Hindlimb muscle (tissue), 1 donor: Measurements from ENCODE around the gene SULT2B1. TPM values are rescaled to one million over a fixed set of nuclear protein-coding genes. Genes with fewer than 3 reads are reported as not detected.
"Not testable (repeated sequence)": the region's sequence is repeated elsewhere in the genome, so short reads cannot be mapped to it uniquely, and the experiment has no call there.

Source experiments
- DNase-seq: peaks from one replicate; pipeline ENCODE4 v3.0.0-alpha.2; 2013
- polyA plus RNA-seq: library from polyadenylated mRNA; unstranded; fragments of 120-200 nt; gene quantifications from one replicate; pipeline ENCODE4 v1.2.1, GENCODE V29; 2013; ENCODE audit not compliant: insufficient read length

Gene SULT2B1
- polyA plus RNA-seq, 1 donor = 0.32 TPM

GRCh38 chr19:48529156-48529555 is 22.8 kb upstream of the SULT2B1 start:
- DNase-seq = no peak

- no peak for DNase-seq
Observed at GRCh38 chr19:48530066-48530720, 21.8 kb upstream of the SULT2B1 start.

- DNase-seq = no peak
Observed at GRCh38 chr19:48530770-48531169, 21.2 kb upstream of the SULT2B1 start.

GRCh38 chr19:48533770-48534169 is 18.2 kb upstream of the SULT2B1 start:
- no peak for DNase-seq

GRCh38 chr19:48537541-48537940 is 14.4 kb upstream of the SULT2B1 start:
- no peak for DNase-seq

- not testable (repeated sequence) for DNase-seq
Observed at GRCh38 chr19:48538057-48538456, 13.9 kb upstream of the SULT2B1 start.

GRCh38 chr19:48539503-48540096 is 12.4 kb upstream of the SULT2B1 start:
- DNase-seq = no peak

- DNase-seq = no peak
Observed at GRCh38 chr19:48540110-48540509, 11.9 kb upstream of the SULT2B1 start.

GRCh38 chr19:48541813-48542212 is 10.2 kb upstream of the SULT2B1 start:
- no peak for DNase-seq

- no peak for DNase-seq
Observed at GRCh38 chr19:48543121-48543710, 8.8 kb upstream of the SULT2B1 start.

GRCh38 chr19:48544856-48545750 is 6.9 kb upstream of the SULT2B1 start:
- no peak for DNase-seq

- DNase-seq = no peak
Observed at GRCh38 chr19:48547722-48548121, 4.2 kb upstream of the SULT2B1 start.

- DNase-seq = no peak
Observed at GRCh38 chr19:48548253-48548911, 3.6 kb upstream of the SULT2B1 start.

GRCh38 chr19:48549380-48549779 is 2.6 kb upstream of the SULT2B1 start:
- no peak for DNase-seq

GRCh38 chr19:48552406-48553322 is 692 bp downstream of the SULT2B1 start:
- DNase-seq = no peak

- DNase-seq = no peak
Observed at GRCh38 chr19:48553676-48554384, 1.9 kb downstream of the SULT2B1 start.

- no peak for DNase-seq
Observed at GRCh38 chr19:48554385-48555091, 2.6 kb downstream of the SULT2B1 start.

- DNase-seq = no peak
Observed at GRCh38 chr19:48556163-48556562, 4.2 kb downstream of the SULT2B1 start.

GRCh38 chr19:48556825-48557224 is 4.9 kb downstream of the SULT2B1 start:
- no peak for DNase-seq
